Gastrocnemius medialis (tissue), 4 donors: Measurements from ENCODE around the gene HLA-A. TPM values are rescaled to one million over a fixed set of nuclear protein-coding genes. Genes with fewer than 3 reads are reported as not detected.
"Not testable (repeated sequence)": the region's sequence is repeated elsewhere in the genome, so short reads cannot be mapped to it uniquely, and the experiment has no call there.

ENCODE experiments used
- ATAC-seq, 2 donors: fragments of 150-250 bp; one replicate each; pipeline ENCODE4 v1.9.1; 2016
- DNase-seq, 2 donors: peaks; one replicate each; pipeline ENCODE4 v3.0.0-alpha.2; 2019
- H3K27ac ChIP-seq, 4 donors: fragments of 200-600 bp; sonication (generic); 1 replicate in 1 of 4; 2 replicates in 3 of 4; pipeline ENCODE4 v1.5.1; 2016 to 2018; ENCODE audit warnings: mild to moderate bottlenecking in 2 of 4, moderate library complexity in 1 of 4
- H3K27me3 ChIP-seq, 3 donors: fragments of 200-600 bp; sonication (generic) in 2 of 3; 1 replicate in 1 of 3; 2 replicates in 2 of 3; pipeline versions ENCODE4 v1.5.1 to v1.6.0; 2016 to 2019; ENCODE audit warnings: mild to moderate bottlenecking in 1 of 3, moderate library complexity in 1 of 3
- H3K36me3 ChIP-seq, 2 donors: fragments of 200-600 bp; sonication (generic) in 1 of 2; one replicate each; pipeline ENCODE4 v1.5.1; 2017 to 2018
- H3K4me1 ChIP-seq, 2 donors: fragments of 200-600 bp; sonication (generic) in 1 of 2; one replicate each; pipeline ENCODE4 v1.5.1; 2016 to 2017; ENCODE audit warnings: mild to moderate bottlenecking in 2 of 2
- H3K4me3 ChIP-seq, 4 donors: fragments of 200-600 bp; sonication (generic) in 3 of 4; 1 replicate in 1 of 4; 2 replicates in 3 of 4; pipeline ENCODE4 v1.5.1; 2016 to 2019; ENCODE audit warnings: mild to moderate bottlenecking in 2 of 4
- H3K9me3 ChIP-seq, 3 donors: fragments of 200-600 bp; sonication (generic) in 2 of 3; 1 replicate in 1 of 3; 2 replicates in 2 of 3; pipeline ENCODE4 v1.5.1; 2016 to 2019
- CTCF ChIP-seq, 5 experiments: fragments of 450-650 bp in 3 of 5; fragments of 200-600 bp in 2 of 5; sonication (generic) in 2 of 5; IDR thresholded peaks in 4 of 5; conservative IDR thresholded peaks in 1 of 5; 1 replicate in 4 of 5; 2 replicates in 1 of 5; pipeline ENCODE4 v1.5.1; 2016 to 2019; ENCODE audit warnings: antibody characterized with exemption in 5 of 5, mild to moderate bottlenecking in 3 of 5, moderate library complexity in 3 of 5
- POLR2A ChIP-seq, 2 donors: fragments of 450-650 bp; IDR thresholded peaks; one replicate each; pipeline ENCODE4 v1.6.1; 2017; ENCODE audit warnings: antibody characterized with exemption in 2 of 2, mild to moderate bottlenecking in 2 of 2, moderate library complexity in 2 of 2
- in situ Hi-C, 4 donors: fragments of 200-750 bp; cut with MboI; loops; one replicate each; pipeline versions ENCODE4 v1.15.0 to v1.8.0; 2017; ENCODE audit warnings: low sequenced_read_pairs in 4 of 4
- intact Hi-C: fragments of 100-400 bp; cut with DNase I; formaldehyde crosslinking; loops from one replicate; pipeline ENCODE4 v1.15.1; 2023; ENCODE audit warnings: low total_unique reads
- total RNA-seq, 4 donors: library from RNA; depleted of rRNA; stranded (reverse); fragments of >200 nt; gene quantifications; one replicate each; pipeline versions ENCODE4 v1.1.0 to v1.2.3, GENCODE V29; 2016

Gene HLA-A
- total RNA-seq, 4 donors from 2014 or later: 149 to 161 (median 154) TPM

- Histone ChIP-seq H3K4me1 (no peaks in the 10 kb centered on the region), H3K4me3 (peak overlapping the region in 3 of 4 donors; percentile 50 to 76 (median 57)), H3K36me3 (no peaks in the 10 kb centered on the region), H3K27ac (peak overlapping the region in 3 of 4 donors; percentile 69 to 88 (median 70)), H3K27me3 (peaks cover 0 to 4% (median 0%) of the 10 kb centered on the region in 3 donors), H3K9me3 (no peaks in the 10 kb centered on the region)
- DNase-seq: peak in 1 of 2 donors; percentile 53
- in situ Hi-C loops: no loop called here
- TF ChIP-seq POLR2A (IDR thresholded peaks at IDR 0.05): peak in 1 of 2 donors; percentile 24
- no peak for TF ChIP-seq CTCF (IDR thresholded peaks at IDR 0.05 in 4 of 5, conservative IDR thresholded peaks at IDR 0.05 in 1 of 5)
- ATAC-seq: peak; percentile 73 to 79
- intact Hi-C loops: no loop called here
These were observed 15.7 kb upstream of the HLA-A start for GRCh38 chr6:29926413-29927274.

GRCh38 chr6:29927275-29927569 lies 15.1 kb upstream of the HLA-A start:
- no peaks in the 10 kb centered on the region for H3K36me3 ChIP-seq
- H3K4me1 ChIP-seq: no peaks in the 10 kb centered on the region
- TF ChIP-seq CTCF (IDR thresholded peaks at IDR 0.05 in 4 of 5, conservative IDR thresholded peaks at IDR 0.05 in 1 of 5) (no peak), POLR2A (IDR thresholded peaks at IDR 0.05) (no peak)
- peak overlapping the region in 3 of 4 donors; percentile 50 to 76 (median 57) for H3K4me3 ChIP-seq
- ATAC-seq: peak in 1 of 2 donors; percentile 11
- intact Hi-C loops (no loop called here), in situ Hi-C loops (no loop called here)
- peak overlapping the region in 3 of 4 donors; percentile 69 to 88 (median 70) for H3K27ac ChIP-seq
- no peak for DNase-seq
- no peaks in the 10 kb centered on the region for H3K9me3 ChIP-seq
- H3K27me3 ChIP-seq: peaks cover 0 to 4% (median 0%) of the 10 kb centered on the region in 3 donors

DNA sequence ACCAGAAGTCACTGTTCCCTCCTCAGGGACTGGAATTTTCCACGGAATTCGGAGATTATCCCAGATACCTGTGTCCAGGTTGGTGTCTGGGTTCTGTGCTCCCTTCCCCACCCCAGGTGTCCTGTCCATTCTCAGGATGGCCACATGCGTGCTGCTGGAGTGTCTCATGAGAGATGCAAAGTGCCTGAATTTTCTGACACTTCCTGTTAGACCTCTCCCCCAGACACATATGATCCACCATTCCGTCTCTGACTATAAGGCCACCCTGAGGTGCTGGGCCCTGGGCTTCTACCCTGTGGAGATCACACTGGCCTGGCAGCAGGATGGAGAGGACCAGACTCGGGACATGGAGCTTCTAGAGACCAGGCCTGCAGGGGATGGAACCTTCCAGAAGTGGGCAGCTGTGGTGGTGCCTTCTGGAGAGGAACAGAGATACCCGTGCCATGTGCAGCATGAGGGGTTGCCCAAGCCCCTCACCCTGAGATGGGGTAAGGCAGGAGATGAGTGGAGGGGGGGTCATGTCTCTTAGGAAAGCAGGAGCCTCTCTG lies 14.4 kb upstream of the HLA-A start:
- H3K4me1 ChIP-seq: no peaks in the 10 kb centered on the region
- no peaks in the 10 kb centered on the region for H3K36me3 ChIP-seq
- intact Hi-C loops (no loop called here), in situ Hi-C loops (no loop called here)
- ATAC-seq: no peak
- DNase-seq: no peak
- peaks cover 0 to 4% (median 0%) of the 10 kb centered on the region in 3 donors for H3K27me3 ChIP-seq
- TF ChIP-seq POLR2A (IDR thresholded peaks at IDR 0.05) (no peak), CTCF (IDR thresholded peaks at IDR 0.05 in 4 of 5, conservative IDR thresholded peaks at IDR 0.05 in 1 of 5) (no peak)
- no peaks in the 10 kb centered on the region for H3K9me3 ChIP-seq
- no peak overlapping the region for H3K4me3 ChIP-seq
- H3K27ac ChIP-seq: no peak overlapping the region

- H3K27ac ChIP-seq, H3K4me1 ChIP-seq, H3K36me3 ChIP-seq, H3K9me3 ChIP-seq, DNase-seq, H3K27me3 ChIP-seq, intact Hi-C loops, ATAC-seq, H3K4me3 ChIP-seq, in situ Hi-C loops: not testable (repeated sequence)
These were observed 12.3 kb upstream of the HLA-A start for GRCh38 chr6:29930047-29930446.

DNA sequence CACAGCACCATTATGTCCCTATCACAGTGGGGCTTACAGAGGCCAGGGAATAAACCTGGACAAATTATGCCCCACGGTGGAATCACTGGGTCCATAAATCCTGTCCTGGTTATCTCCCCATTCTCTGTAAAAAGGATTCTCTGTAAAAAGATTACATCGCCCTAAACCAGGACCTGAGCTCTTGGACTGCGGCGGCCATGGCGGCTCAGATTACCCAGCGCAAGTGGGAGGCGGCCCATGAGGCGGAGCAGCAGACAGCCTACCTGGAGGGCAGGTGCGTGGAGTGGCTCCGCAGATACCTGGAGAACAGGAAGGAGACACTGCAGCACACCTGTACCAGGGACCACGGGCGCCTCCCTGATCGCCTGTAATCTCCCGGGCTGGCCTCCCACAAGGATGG lies 8.4 kb upstream of the HLA-A start:
- Histone ChIP-seq H3K27ac (no peak overlapping the region), H3K36me3 (no peaks in the 10 kb centered on the region), H3K4me1 (no peaks in the 10 kb centered on the region), H3K9me3 (no peaks in the 10 kb centered on the region), H3K27me3 (no peaks in the 10 kb centered on the region), H3K4me3 (no peak overlapping the region)
- intact Hi-C loops: no loop called here
- DNase-seq: no peak
- TF ChIP-seq POLR2A (IDR thresholded peaks at IDR 0.05): no peak
- TF ChIP-seq CTCF (IDR thresholded peaks at IDR 0.05 in 4 of 5, conservative IDR thresholded peaks at IDR 0.05 in 1 of 5): no peak
- no peak for ATAC-seq
- in situ Hi-C loops: no loop called here
